Dedifferentiated amniotic fluid mesenchymal stem cell (primary cell): ENCODE results near the gene DPH1.
"Not testable (repeated sequence)": the region's sequence is repeated elsewhere in the genome, so short reads cannot be mapped to it uniquely, and the experiment has no call there.

Experiments
- DNase-seq: peaks from one replicate; pipeline ENCODE4 v3.0.0-alpha.2; 2016; ENCODE audit errors: extremely low spot score

Gene DPH1

GRCh38 chr17:2008332-2009126 is 21.4 kb upstream of the DPH1 start:
- DNase-seq = no peak

- no peak for DNase-seq
These were observed 20.2 kb upstream of the DPH1 start for GRCh38 chr17:2009737-2010136.

GRCh38 chr17:2011411-2012371 is 18.3 kb upstream of the DPH1 start:
- DNase-seq = peak; percentile 46

DNA sequence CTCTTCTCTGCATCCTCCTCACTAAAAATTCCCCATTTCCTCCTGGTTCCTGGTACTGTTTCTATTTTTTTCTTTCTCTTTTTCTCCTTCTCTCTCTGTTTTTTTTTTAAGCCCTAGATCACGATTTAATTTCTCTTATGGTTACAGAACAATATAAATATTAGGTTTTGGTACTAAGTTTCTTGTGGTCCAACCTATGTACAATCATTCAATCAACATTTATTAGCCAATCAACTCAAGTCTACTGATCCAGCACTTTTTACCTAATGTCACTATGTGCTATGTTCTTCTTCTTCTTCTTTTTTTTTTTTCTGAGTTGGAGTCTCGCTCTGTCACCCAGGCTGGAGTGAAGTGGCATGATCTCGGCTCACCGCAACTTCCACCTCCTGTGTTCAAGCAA is 17.5 kb upstream of the DPH1 start:
- no peak for DNase-seq

DNA sequence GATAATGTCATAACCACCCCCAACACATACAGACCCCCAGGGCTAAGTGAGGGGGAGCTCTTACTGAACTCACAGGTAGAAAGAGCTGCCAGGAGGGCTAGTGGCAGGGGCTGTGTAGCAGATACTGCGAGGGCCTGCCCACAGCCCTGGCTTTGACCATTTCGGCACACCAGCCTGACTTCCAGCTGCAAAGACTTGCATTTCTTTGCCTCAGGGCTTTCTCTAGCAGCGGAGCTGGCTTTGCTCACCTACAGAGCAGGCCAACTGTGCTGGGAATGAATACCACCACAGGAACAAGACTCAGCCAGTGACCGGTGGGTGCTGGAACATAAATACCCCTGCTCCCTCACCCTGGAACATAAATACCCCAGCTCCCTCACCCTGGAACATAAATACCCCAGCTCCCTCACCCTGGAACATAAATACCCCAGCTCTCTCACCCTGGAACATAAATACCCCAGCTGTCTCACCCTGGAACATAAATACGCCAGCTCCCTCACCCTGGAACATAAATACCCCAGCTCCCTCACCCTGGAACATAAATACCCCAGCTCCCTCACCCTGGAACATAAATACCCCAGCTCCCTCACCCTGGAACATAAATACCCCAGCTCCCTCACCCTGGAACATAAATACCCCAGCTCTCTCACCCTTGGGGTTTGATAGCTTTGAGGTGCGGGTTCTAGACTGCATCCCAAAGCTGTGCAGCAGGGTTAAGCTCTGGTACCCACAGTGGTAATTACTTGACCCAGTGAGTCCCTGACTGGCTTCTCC is 16.5 kb upstream of the DPH1 start:
- not testable (repeated sequence) for DNase-seq

DNA sequence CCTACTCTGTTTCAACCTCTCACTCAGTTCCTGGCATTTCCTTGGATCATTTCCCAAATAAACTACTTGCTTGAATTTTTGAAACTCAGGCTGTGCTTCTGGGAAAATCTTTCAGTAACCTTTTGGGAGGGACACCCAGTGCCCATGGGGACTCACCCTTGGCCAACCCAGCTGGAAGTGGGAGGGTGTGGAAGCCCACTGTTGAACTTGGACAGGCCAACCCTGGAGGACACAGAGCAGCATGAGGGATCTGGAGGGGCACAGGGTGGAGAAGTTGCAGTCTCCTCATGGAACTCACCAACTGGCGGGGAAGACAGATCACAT is 16.0 kb upstream of the DPH1 start:
- no peak for DNase-seq

DNA sequence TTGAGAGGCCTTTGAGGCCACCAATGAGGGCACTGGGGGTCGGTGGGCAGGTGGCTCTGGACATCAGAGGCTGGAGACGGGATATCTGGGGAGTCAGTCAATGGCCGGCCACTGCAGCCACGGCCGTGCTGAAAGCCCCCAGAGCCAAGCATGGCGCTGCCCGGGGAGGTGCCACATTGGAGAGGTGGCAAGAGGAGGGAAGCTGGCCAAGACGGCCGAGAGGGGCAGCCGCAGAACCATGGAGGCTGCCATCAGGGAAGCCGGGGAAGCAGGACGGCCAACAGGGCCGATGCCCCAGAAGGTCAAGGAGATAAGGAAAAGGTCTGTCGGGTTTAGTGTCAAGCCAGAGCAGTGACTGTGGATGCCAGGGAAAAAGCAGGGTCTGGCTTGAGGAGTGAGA is 14.6 kb upstream of the DPH1 start:
- DNase-seq = no peak

DNA sequence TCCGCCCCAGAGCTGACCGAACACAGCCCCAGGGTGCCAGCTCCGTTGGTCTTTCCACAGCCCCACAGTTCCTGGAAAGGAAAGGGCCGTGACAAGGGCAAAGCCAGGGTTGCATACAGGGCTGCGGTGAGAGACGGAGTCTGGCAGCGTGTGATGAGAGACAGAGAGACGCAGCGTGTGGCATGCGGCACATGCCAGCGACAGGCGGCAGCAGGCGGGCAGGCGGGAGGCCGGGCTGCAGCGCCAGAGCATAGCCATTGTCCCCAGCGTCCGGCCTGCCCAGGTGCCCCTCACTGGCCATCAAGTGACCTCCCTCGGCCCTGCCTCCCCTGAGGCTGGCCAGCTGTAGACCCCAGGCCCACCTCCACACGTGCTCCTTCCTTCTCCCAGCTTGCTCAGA is 13.5 kb upstream of the DPH1 start:
- DNase-seq = no peak

DNA sequence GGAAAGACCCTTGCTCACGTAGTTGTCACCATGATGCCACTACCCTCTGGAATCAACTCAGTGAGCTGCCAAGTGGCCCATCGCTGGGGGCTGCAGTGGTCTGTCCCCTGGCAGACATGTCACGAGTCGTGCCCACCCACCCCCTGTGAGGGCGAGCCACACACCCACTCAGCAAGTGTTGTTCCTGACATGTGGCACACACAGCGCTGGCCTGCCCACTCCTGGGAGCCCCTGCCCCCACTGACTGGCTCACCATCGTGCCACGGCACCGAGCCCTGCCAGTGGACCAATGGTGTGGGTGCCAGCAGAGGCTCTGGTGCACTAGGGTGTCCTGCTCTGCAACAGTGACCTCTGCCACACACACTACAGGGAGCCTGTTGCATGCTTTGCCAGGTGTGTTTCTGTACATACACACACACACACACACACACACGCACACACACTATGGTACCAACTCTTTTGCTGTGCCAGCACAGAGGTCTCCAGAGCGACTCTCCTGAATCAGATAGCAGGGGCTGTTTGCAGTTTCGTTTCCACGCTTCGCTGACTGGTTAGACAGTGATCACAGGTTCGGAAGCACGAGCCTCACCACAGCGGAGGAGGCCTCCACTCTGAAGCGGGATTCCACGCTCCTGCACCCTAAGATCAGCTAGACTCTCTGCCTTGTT is 12.5 kb upstream of the DPH1 start:
- DNase-seq = no peak

DNA sequence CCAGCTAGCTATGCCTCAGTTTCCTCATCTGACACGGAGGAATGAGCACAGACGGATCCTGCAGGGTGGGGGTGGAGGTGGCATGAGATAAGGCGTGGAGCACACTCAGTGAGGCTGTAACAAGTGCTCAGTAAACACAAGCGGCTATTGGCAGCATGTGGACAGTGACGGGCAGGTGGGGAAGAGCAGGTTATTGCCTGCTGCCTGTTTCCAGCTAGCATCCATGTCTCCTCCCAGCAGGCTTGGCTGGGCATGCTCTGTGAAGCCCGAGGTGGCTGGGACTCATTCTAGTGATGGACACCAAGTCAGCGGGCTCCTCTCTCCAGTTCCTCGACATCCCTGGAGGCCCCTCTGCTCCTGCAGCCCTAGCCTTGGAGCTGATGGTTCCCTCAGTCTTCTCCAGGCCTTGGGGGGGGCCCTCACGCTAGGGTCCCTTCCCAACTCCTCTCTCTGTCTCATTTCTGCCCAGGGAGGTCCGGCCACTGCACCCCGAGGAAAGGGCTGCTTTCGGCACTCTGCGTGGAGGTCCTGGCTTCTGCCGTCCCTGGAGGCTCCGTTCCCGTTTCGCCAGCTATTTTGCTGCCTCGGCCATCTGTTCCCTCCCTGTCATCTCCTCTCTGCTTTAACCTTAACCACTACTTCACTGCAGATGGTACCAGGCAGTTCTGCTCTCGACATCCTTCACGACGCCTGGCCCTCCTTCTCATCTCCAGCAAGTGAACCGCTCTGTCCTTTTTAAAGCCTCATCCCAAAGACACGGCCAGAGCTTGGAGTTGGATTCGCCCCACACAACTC is 11.0 kb upstream of the DPH1 start:
- no peak for DNase-seq

DNA sequence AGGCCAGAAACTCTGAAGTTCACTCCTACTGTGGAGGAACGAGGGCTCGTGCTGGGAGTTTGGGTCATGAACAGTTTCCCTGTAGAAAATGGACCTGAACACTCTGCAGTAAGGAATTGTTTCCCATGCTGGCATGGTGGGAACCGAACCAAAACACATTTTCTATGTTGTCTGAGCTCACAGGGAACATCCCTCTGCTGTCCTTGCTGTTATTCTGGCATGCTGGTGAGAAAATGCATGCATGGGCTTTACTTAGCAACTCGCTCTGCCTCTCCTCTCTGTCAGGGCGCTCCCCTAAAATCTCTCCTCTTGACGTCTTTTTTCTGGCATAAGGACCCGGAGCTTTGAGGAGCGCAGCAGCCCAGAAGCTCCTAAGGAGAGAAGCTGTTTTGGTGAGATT is 10.2 kb upstream of the DPH1 start:
- no peak for DNase-seq

- no peak for DNase-seq
These were observed 9.2 kb upstream of the DPH1 start for GRCh38 chr17:2020721-2021120.

DNA sequence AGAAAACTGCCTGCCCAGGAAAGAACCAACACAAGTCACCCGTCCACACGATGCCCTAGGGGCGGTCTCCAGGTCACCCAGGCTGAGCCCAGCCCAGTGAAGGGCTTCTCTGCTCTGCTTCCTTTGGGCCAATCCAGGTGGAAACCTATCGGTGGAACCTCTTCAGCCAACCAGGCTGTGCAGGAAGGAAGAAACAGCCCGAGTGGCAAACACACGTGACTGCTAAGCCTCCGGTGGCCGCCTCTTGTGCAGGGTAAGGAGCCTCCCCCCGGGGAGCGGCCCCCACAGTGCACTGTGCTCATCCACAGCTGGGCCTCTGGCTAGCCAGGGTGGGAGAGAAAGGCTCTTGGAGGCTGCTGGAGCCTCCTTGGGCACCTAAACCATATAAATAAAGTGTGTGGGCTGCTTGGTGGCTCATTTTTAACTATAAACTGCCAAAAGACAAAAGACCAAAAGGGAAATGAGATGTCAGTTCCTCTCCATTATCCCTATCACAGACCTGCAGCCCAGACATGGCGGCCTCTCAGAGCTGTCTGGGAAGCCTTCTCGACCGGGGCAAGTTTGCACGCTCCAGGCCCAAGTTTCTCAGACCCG is 7.2 kb upstream of the DPH1 start:
- DNase-seq = no peak

GRCh38 chr17:2023256-2023655 is 6.7 kb upstream of the DPH1 start:
- no peak for DNase-seq

- no peak for DNase-seq
These were observed 6.0 kb upstream of the DPH1 start for GRCh38 chr17:2023692-2024571.

DNA sequence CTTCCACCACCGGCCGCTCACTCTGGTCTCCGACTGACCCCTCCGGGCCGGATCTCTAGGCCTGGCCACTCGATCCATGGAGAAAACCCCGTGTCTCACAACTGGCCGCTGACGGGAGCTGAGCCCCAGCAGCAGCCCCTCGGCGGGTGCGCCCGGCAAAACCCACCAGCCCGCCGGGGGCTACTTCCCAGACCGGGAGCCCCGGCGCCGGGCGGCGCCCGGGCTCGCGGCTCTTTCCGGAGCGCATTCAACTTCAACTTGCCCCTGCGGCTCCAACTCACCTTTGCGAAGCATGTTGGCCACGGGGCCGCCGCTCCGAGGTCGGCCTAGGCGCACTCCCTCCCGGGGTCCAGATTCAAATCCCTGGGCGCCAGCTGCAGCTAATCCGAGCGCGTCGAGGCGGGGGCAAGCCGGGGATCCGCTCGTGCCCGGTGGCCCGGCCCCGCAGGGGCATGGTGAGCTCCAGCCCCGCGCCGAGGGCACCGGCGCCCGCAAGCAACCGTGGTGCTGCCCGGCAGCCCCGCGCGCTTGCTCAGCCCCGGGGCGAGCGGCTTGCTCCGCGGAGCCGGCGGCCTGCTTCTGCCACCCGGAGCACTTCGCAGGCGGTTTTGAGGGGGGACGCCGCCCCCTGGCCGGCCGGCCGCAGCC is 5.3 kb upstream of the DPH1 start:
- no peak for DNase-seq

- no peak for DNase-seq
These were observed 4.7 kb upstream of the DPH1 start, which contains the start of gene RTN4RL1 for GRCh38 chr17:2025220-2025621. Gene RTN4RL1, minus strand, starts transcription at chr17:2025334. Its CDS starts 469 bp downstream, at chr17:2024865.

DNA sequence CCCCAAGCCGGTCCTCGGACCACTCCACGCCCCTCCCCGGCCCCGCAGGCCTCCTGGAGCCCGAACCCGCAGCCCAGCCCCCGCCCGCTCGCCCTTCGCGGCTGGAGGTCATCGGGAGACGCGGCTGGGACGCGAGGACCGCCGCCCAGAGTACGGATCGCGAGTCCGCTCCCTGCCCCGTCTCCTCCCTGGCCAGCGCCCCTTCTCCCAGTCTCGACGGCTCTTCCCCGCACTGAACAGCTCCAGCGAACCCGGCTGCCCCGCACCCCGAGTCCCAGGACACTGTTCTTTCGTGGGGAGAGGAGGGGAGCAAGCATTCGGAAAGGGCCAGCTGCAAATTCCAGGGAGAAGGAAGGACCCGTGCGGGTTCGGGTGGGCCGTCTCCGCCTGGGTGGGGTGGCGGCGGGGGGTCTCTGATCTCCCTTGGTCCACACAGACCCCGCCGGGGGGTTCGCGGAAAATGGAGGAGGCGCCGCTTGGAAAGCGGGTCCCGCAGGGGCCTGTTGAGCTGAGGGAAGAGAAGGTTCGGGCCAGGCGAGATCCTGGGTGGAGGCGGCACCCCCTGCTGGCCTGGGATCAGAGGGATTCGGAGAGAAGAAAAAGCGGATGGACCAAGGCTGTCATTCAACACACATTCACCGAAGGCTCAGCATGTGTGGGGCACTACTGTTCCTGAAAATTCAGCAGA is 4.2 kb upstream of the DPH1 start:
- DNase-seq = no peak
